ENCODE measurements around the gene CDK18.

GRCh38 chr1:205542367-205542766 lies 37.9 kb downstream of the CDK18 start:
- no peak for TF ChIP-seq CTCF (tag by site-specific recombination; IDR thresholded peaks at IDR 0.05)
- TF ChIP-seq KLF10 (tag by site-specific recombination; IDR thresholded peaks at IDR 0.05), result no peak
- TF ChIP-seq FEZF1 (tag by site-specific recombination; IDR thresholded peaks at IDR 0.05), result no peak
- TF ChIP-seq MZF1 (tag by site-specific recombination; IDR thresholded peaks at IDR 0.05; ENCODE audit: borderline replicate concordance), result no peak
- TF ChIP-seq REST (tag by site-specific recombination; IDR thresholded peaks at IDR 0.05), result no peak
- no peak for TF ChIP-seq ZBTB20 (tag by site-specific recombination; IDR thresholded peaks at IDR 0.05)

Measured in HEK293 (cell line).